Measurements from ENCODE around the gene IL1A. TPM values are rescaled to one million over a fixed set of nuclear protein-coding genes. Genes with fewer than 3 reads are reported as not detected.

IL1A gene
- total RNA-seq, 4 donors from 2014 or later: not detected

GRCh38 chr2:112820343-112820742 lies 36.0 kb upstream of the IL1A start:
- no peak for DNase-seq
- H3K27ac ChIP-seq: no peak overlapping the region
- no peak for TF ChIP-seq POLR2A (IDR thresholded peaks at IDR 0.05)
- TF ChIP-seq, protein P1, sequence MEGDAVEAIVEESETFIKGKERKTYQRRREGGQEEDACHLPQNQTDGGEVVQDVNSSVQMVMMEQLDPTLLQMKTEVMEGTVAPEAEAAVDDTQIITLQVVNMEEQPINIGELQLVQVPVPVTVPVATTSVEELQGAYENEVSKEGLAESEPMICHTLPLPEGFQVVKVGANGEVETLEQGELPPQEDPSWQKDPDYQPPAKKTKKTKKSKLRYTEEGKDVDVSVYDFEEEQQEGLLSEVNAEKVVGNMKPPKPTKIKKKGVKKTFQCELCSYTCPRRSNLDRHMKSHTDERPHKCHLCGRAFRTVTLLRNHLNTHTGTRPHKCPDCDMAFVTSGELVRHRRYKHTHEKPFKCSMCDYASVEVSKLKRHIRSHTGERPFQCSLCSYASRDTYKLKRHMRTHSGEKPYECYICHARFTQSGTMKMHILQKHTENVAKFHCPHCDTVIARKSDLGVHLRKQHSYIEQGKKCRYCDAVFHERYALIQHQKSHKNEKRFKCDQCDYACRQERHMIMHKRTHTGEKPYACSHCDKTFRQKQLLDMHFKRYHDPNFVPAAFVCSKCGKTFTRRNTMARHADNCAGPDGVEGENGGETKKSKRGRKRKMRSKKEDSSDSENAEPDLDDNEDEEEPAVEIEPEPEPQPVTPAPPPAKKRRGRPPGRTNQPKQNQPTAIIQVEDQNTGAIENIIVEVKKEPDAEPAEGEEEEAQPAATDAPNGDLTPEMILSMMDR (IDR thresholded peaks at IDR 0.05): no peak
- H3K27me3 ChIP-seq: no peaks in the 10 kb centered on the region
- peaks cover 0 to 5% (median 0%) of the 10 kb centered on the region in 4 donors for H3K4me1 ChIP-seq
- H3K9me3 ChIP-seq: no peaks in the 10 kb centered on the region
- no peaks in the 10 kb centered on the region for H3K36me3 ChIP-seq
- no peak overlapping the region for H3K4me3 ChIP-seq

GRCh38 chr2:112819081-112819480 lies 34.8 kb upstream of the IL1A start:
- Histone ChIP-seq H3K4me1 (peaks cover 0 to 5% (median 0%) of the 10 kb centered on the region in 4 donors), H3K36me3 (no peaks in the 10 kb centered on the region), H3K4me3 (no peak overlapping the region), H3K27ac (no peak overlapping the region), H3K27me3 (no peaks in the 10 kb centered on the region), H3K9me3 (no peaks in the 10 kb centered on the region)
- no peak for TF ChIP-seq POLR2A (IDR thresholded peaks at IDR 0.05)
- TF ChIP-seq, protein P1 (IDR thresholded peaks at IDR 0.05): no peak
- no peak for DNase-seq

GRCh38 chr2:112818094-112818902 lies 34.0 kb upstream of the IL1A start:
- no peaks in the 10 kb centered on the region for H3K27me3 ChIP-seq
- no peak for DNase-seq
- no peak overlapping the region for H3K4me3 ChIP-seq
- peaks cover 0 to 5% (median 0%) of the 10 kb centered on the region in 4 donors for H3K4me1 ChIP-seq
- no peak overlapping the region for H3K27ac ChIP-seq
- no peaks in the 10 kb centered on the region for H3K9me3 ChIP-seq
- H3K36me3 ChIP-seq: no peaks in the 10 kb centered on the region
- TF ChIP-seq, protein P1 (IDR thresholded peaks at IDR 0.05): no peak
- TF ChIP-seq POLR2A (IDR thresholded peaks at IDR 0.05): no peak

DNA sequence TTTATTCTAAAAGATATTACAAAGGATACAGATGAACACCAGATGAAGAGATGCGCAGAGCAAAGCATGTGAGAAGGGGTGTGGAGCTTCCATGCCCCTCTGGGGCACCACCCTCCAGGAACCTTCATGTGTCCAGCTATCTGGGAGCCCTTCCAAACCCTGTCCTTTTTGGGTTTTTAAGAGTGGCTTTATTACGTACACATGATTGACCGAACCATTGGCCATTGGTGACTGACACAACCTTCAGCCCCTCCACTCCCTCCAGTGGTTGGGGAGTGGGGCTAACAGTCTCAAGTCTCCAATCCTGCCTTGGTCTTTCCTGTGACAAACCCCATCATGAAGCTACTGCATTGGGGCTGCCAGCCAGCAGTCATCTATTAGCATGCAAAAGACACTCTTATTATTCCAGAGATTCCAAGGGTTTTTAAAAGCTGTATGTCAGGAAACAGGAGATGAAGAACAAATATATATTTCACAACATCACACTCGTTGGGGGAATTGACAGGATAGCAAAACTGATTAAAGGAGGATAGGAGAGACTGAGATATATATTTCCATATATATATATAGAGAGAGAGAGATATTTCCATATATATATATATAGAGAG lies 32.9 kb upstream of the IL1A start:
- Histone ChIP-seq H3K9me3 (no peaks in the 10 kb centered on the region), H3K27me3 (no peaks in the 10 kb centered on the region), H3K4me3 (no peak overlapping the region), H3K27ac (no peak overlapping the region), H3K36me3 (no peaks in the 10 kb centered on the region), H3K4me1 (peaks cover 0 to 13% (median 2%) of the 10 kb centered on the region in 4 donors)
- TF ChIP-seq, protein P1 (IDR thresholded peaks at IDR 0.05): no peak
- no peak for TF ChIP-seq POLR2A (IDR thresholded peaks at IDR 0.05)
- DNase-seq: no peak

GRCh38 chr2:112814278-112814677 lies 30.0 kb upstream of the IL1A start:
- H3K36me3 ChIP-seq: no peaks in the 10 kb centered on the region
- no peak for DNase-seq
- H3K27me3 ChIP-seq: no peaks in the 10 kb centered on the region
- H3K9me3 ChIP-seq: no peaks in the 10 kb centered on the region
- TF ChIP-seq, protein P1 (IDR thresholded peaks at IDR 0.05): no peak
- TF ChIP-seq POLR2A (IDR thresholded peaks at IDR 0.05): no peak
- peaks cover 0 to 13% (median 3%) of the 10 kb centered on the region in 4 donors for H3K4me1 ChIP-seq
- no peak overlapping the region for H3K4me3 ChIP-seq
- no peak overlapping the region for H3K27ac ChIP-seq
